GM21515 (cell line): ENCODE measurements around the gene RASIP1.

ENCODE experiments used
- ATAC-seq: cut with Tn5 transposase; IDR thresholded peaks from one replicate; pipeline ENCODE4 v1.9.1; 2021; ENCODE audit not compliant: unreplicated experiment

The RASIP1 gene

GRCh38 chr19:48755787-48756186 lies 15.4 kb upstream of the RASIP1 start:
- no peak for ATAC-seq

- no peak for ATAC-seq
Observed at GRCh38 chr19:48755084-48755641, 14.8 kb upstream of the RASIP1 start, which contains the start of gene FGF21. TSS of gene FGF21 (plus strand) at chr19:48755524. CDS start at chr19:48756237, 713 bp downstream.

DNA sequence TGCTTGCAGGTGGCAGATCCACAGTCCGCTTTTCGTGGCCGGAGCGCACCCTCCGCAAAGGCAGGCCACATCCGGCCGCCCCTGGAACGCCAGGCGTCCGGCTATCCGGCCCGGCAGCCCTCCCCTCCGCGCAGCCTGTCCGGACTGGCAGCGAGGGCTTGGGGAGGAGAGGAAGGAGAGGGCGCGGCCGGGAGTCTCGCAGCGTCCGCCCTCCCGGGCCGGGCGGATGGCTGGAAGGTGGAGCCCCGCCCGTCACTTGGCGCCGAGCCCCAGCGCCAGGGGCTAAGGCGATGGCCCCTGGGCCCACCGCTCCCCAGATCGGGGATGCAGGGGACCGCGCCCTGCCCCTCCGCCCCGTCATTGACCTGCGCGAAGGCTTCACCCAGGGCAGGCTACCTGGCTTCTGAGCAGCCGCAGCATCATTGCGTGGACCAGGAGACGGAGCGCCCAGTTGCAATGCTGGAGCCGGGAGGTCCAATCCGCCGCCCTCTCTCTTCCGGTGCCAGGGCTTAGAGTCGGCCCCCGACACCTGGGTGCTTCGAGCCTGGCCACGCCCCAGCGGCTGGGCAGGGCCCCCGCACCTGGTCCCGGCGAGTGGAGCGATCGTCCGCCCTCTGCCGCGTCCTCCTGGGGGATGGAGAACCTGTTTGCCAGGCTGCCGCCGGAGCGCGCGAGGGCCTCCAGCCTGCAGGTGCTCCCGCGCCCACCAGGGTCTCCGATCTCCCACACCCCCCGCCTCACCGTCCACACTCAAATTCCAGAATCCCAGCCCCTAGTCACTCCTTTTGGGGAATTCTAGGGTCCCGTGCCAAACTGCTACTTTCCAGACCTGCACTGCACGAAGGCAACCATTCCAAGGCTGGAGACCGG lies 12.3 kb upstream of the RASIP1 start, which contains the start of gene FUT1:
Gene FUT1, minus strand, starts transcription at position 146 of the 870 bp plus-strand sequence. CDS start 1,360 bp downstream, outside the sequence.
- ATAC-seq: no peak

DNA sequence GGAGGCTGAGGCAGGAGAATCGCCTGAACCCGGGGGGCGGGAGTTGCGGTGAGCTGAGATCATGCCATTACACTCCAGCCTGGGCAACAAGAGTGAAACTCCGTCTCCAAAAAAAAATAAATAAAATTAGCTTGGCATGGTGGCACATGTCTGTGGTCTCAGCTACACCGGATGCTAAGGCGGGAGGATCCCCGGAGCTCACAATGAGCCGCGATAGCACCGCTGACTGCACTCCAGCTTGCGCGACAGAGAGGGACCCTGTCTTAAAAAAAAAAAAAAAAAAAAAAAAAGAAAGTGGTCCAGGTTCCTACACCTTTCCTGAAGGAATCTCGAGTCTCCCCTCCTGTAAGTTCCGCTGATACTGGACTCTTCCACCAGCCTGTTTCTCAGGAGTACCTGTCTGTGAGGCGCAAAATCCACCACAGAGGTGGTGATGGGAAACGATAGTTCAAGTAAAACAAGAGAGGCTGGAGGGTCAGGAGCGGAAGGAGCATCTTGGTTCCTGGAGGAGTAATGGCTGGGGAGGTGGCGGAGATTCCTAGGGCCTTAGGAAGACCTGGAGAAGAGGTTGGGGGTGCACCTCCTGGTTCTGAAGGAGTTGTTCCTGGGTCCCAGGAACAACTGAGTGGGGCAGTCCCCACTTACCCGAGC lies 11.6 kb upstream of the RASIP1 start:
- ATAC-seq: no peak

- no peak for ATAC-seq
Observed at GRCh38 chr19:48750771-48751504, 10.5 kb upstream of the RASIP1 start.

GRCh38 chr19:48750351-48750750 lies 9.9 kb upstream of the RASIP1 start:
- ATAC-seq: no peak

DNA sequence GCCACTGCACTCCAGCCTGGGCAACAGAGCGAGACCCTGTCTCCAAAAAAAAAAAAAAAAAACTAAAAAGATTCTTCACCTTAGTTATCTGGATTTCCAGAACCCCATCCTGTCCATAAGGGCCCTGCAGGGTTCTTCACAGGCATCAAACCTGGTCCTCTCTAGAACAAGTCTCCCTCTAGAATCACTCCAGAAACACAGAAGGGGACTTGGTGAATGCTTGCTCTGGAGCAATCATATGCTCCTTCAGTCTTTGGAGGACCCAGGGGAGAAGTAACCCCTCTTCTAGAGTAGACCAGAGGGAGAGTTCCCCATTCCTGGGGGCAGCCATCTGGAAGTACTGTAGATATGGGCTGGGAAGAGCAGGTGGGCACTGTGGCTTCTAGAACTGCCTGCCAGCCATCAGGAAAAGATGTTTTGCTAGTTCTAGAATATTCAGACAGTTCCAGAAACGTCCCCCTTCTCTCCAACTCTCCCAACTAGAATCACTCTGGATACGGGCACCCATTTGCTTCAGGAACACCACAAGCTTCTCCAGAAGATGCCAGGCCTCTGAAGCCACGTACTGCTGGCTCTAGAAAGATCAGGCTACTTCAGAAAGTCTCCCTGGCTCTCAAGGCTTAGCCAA lies 9.3 kb upstream of the RASIP1 start:
- ATAC-seq: no peak

DNA sequence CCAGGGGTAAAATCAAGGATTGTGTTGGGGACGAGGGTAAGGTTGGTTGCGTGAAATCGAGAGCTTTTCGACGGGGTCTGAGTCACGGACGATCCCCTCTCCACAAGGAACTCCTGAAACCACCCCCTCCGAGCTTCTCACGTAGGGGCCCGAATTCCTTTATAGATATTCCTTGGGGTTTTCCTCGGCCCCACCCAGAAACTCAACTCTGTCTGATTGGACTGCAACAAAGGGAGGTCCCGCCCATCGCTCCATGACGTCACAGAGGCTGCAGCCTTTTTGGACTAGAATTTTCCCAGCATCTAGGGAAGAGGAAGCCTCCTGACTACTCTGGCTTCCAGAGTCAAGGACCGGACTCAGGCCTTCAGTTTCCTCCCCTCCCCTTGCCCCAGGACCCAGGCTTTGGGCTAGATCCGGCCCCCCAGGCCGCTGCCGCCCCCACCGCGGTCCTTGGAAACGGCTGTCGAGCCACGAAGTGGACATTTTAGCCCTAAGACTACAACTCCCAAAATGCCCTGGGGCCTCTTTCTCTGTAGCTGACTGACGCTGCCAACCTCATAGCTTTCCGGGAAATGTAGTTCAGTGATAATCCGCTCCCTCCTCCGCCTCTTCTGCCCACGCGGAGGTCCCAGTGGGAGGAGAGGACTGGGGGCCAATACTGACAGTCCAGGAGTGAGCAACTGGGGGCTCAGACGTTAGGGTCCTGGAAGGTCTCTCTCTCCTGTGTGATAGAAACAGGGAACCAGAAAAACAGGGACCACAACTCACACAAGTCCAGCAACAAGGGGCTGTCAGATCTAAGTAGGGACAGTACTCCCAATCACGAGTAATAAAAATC lies 6.5 kb upstream of the RASIP1 start, which contains the start of gene IZUMO1:
Gene IZUMO1, minus strand, starts transcription at position 172 of the 838 bp plus-strand sequence. CDS start 1,050 bp downstream, outside the sequence.
- ATAC-seq: no peak

GRCh38 chr19:48746110-48746509 lies 5.7 kb upstream of the RASIP1 start:
- ATAC-seq: no peak

GRCh38 chr19:48745208-48745995 lies 5.0 kb upstream of the RASIP1 start:
- no peak for ATAC-seq

- no peak for ATAC-seq
Observed at GRCh38 chr19:48742096-48742495, 1.7 kb upstream of the RASIP1 start.

DNA sequence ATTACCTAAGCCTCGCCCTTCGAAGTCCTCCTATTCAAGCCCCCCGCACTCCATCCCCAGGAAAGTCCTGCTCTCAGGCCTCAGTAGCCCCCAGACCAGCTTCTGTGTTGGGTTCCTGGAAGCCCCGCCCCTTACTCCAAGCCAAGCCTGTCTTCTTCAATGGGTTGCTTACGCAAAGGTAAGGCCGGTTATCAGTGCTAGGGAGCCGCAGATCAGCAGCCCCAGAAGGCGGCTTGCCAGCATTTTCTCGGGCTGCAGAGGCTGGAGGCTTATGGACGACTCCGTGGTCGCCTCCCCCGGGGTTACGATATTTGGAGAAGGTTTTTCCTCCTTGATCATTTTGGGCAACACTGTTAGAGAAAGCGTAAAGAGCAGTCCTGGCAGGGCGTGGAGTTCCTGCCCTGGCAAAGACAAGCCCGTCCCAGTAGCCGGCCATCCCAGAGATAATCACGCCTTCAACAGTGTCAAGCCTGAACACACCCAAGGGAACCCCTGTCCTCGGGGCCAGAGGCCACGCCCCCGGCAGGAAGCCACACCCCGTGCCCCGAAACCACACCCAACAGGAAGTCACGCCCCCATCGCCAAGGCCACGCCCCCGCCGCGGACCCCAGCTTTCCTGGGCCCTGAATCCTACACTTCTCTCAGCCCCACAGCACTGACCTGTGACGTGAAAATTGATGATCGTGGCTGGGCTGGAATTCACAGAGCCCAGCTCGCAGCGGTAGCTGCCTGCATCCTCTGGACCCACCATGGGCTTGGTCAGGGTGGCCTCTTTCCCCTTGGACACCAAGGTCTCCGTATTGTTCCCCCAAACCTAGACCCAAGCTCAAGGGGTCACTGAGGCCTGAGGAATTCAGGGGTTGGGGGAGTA lies 954 bp upstream of the RASIP1 start:
- no peak for ATAC-seq

- no peak for ATAC-seq
Observed at GRCh38 chr19:48739404-48740163, 826 bp downstream of the RASIP1 start.

DNA sequence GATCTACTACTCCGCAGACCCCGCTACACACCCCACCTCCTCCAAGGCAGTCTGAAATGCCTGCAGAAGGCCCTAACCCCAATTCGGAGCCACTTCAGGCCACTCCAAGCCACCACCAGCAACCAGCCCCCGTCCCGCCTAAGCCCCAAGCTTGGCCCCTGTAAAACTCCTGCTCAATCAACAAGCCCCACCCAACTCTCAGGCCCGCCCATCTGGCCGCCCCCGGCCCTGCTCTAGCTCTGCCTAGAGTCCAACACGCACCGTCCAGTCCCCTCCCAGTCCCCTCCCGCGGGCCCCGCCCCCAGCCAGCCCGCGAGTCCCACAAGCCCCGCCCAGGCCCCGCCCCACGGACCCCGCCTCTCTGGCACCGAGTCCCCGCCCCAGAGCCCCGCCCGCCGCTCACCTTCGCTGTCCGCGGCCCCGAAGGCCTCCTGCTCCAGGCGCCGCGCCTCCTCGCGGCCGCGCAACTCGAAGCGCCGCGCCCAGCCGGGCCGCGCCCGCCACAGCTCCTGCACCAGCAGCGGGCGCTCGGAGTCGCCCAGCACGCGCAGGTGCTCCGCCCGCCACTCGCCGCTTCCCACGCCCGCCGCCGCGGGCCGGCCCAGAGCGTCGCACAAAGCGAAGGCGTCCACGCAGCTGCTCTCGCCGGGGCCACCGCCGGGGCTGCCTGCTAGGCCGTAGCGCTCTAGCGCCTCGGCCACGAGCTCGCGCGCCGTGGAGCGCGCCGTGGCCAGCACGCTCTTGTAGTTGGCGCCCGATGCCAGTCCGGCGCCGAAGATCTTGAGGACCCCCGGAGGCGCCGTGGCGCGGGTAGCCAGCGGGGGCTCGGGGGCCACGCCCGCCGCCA lies 1.6 kb downstream of the RASIP1 start:
- peak; percentile 75 for ATAC-seq

- no peak for ATAC-seq
Observed at GRCh38 chr19:48737360-48737998, 2.9 kb downstream of the RASIP1 start.
